Nephron progenitor cell (in vitro differentiated cells): ENCODE measurements around the gene CCKAR.
"Not testable (repeated sequence)": the region's sequence is repeated elsewhere in the genome, so short reads cannot be mapped to it uniquely, and the experiment has no call there.

ENCODE experiments used
- DNase-seq: peaks from one replicate; pipeline ENCODE4 v3.0.0; 2021
- H3K27ac Mint-ChIP-seq: 2 replicates; pipeline ENCODE4 v1.8.0; 2021; ENCODE audit warnings: mild to moderate bottlenecking, moderate library complexity, mixed read lengths
- H3K27me3 Mint-ChIP-seq: 2 replicates; pipeline ENCODE4 v1.8.0; 2021; ENCODE audit warnings: mild to moderate bottlenecking, low read depth, mixed read lengths; ENCODE audit not compliant: poor library complexity
- H3K36me3 Mint-ChIP-seq: 2 replicates; pipeline ENCODE4 v1.8.0; 2021; ENCODE audit warnings: low read depth, mixed read lengths
- H3K4me1 Mint-ChIP-seq: 2 replicates; pipeline ENCODE4 v1.8.0; 2021; ENCODE audit warnings: mixed read lengths
- H3K4me3 Mint-ChIP-seq: 2 replicates; pipeline ENCODE4 v1.8.0; 2021; ENCODE audit warnings: mild to moderate bottlenecking, moderate library complexity, mixed read lengths
- H3K9me3 Mint-ChIP-seq: 2 replicates; pipeline ENCODE4 v1.8.0; 2021; ENCODE audit warnings: mild to moderate bottlenecking, moderate library complexity, mixed read lengths
- CTCF ChIP-seq: fragments of 200-600 bp; sonication (generic); IDR thresholded peaks from 2 replicates; pipeline ENCODE4 v1.5.0; 2021; ENCODE audit warnings: antibody characterized with exemption

CCKAR gene

GRCh38 chr4:26510334-26510964, 20.2 kb upstream of the CCKAR start:
- no peaks in the 10 kb centered on the region for H3K36me3 Mint-ChIP-seq

GRCh38 chr4:26509681-26510333, 19.5 kb upstream of the CCKAR start:
- no peak overlapping the region for H3K27ac Mint-ChIP-seq
- no peaks in the 10 kb centered on the region for H3K9me3 Mint-ChIP-seq
- H3K4me1 Mint-ChIP-seq: no peaks in the 10 kb centered on the region
- no peak for DNase-seq
- H3K27me3 Mint-ChIP-seq: no peaks in the 10 kb centered on the region
- TF ChIP-seq CTCF: no peak
- no peaks in the 10 kb centered on the region for H3K36me3 Mint-ChIP-seq
- no peak overlapping the region for H3K4me3 Mint-ChIP-seq

More at GRCh38 chr4:26510334-26510964, 20.2 kb upstream of the CCKAR start:
- Mint-ChIP-seq H3K27ac (no peak overlapping the region), H3K4me1 (no peaks in the 10 kb centered on the region), H3K4me3 (no peak overlapping the region), H3K9me3 (no peaks in the 10 kb centered on the region), H3K27me3 (no peaks in the 10 kb centered on the region)
- no peak for TF ChIP-seq CTCF
- DNase-seq: no peak

DNA sequence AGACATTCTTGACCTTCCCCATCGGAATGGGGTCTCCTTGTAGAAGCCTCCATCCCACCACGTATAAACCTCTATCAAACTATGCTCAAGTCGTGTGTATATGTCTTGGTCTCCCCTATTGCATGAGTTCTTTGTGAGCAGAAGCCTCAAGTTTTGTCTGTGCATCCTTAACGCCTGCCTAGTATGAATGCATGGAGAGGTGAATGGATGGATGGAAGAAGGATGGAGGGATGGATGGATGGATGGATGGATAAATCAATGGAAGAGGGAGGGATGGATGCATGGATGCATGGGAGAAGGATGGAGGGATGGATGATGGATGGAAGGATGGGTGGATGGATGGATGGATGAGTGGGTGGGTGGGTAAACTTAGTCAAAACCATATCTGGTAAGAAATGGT, 17.0 kb upstream of the CCKAR start:
- H3K4me1 Mint-ChIP-seq: no peaks in the 10 kb centered on the region
- no peaks in the 10 kb centered on the region for H3K27me3 Mint-ChIP-seq

GRCh38 chr4:26503844-26504243, 13.6 kb upstream of the CCKAR start:
- peaks cover 4% of the 10 kb centered on the region for H3K4me1 Mint-ChIP-seq
- TF ChIP-seq CTCF: no peak
- H3K27me3 Mint-ChIP-seq: peaks cover 3% of the 10 kb centered on the region
- no peak overlapping the region for H3K4me3 Mint-ChIP-seq
- no peak for DNase-seq
- no peaks in the 10 kb centered on the region for H3K36me3 Mint-ChIP-seq
- peaks cover 10% of the 10 kb centered on the region for H3K9me3 Mint-ChIP-seq
- H3K27ac Mint-ChIP-seq: no peak overlapping the region

More for the DNA sequence above, 17.0 kb upstream of the CCKAR start:
- TF ChIP-seq CTCF: no peak
- Mint-ChIP-seq H3K4me3 (no peak overlapping the region), H3K27ac (no peak overlapping the region), H3K36me3 (no peaks in the 10 kb centered on the region), H3K9me3 (no peaks in the 10 kb centered on the region)
- DNase-seq: no peak

GRCh38 chr4:26503427-26503826, 13.1 kb upstream of the CCKAR start:
- no peak for TF ChIP-seq CTCF
- Mint-ChIP-seq H3K36me3 (no peaks in the 10 kb centered on the region), H3K4me1 (peaks cover 4% of the 10 kb centered on the region), H3K4me3 (no peak overlapping the region), H3K27ac (no peak overlapping the region), H3K9me3 (peaks cover 10% of the 10 kb centered on the region), H3K27me3 (peaks cover 3% of the 10 kb centered on the region)
- no peak for DNase-seq

DNA sequence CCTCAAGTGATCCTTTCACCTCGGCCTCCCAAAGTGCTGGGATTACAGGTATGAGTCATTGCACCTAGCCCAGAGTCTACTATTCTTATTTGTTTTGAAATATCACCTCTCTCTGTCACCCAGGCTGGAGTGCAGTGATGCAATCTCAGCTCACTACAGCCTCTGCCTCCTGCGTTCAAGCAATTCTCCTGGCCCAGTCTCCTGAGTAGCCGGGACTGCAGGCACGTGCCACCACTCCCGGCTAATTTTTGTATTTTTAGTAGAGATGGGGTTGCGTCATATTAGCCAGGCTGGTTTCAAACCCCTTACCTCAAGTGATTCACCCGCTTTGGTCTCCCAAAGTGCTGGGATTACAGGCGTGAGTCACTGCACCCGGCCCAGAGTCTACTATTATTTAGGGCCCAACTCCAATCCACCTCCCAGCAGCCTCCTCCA, 10.3 kb upstream of the CCKAR start:
- not testable (repeated sequence) for H3K36me3 Mint-ChIP-seq, H3K4me1 Mint-ChIP-seq, DNase-seq, H3K27me3 Mint-ChIP-seq, H3K4me3 Mint-ChIP-seq, H3K27ac Mint-ChIP-seq
- H3K9me3 Mint-ChIP-seq: peaks cover 10% of the 10 kb centered on the region
